ENCODE measurements around the gene NFIA.

NFIA gene

DNA sequence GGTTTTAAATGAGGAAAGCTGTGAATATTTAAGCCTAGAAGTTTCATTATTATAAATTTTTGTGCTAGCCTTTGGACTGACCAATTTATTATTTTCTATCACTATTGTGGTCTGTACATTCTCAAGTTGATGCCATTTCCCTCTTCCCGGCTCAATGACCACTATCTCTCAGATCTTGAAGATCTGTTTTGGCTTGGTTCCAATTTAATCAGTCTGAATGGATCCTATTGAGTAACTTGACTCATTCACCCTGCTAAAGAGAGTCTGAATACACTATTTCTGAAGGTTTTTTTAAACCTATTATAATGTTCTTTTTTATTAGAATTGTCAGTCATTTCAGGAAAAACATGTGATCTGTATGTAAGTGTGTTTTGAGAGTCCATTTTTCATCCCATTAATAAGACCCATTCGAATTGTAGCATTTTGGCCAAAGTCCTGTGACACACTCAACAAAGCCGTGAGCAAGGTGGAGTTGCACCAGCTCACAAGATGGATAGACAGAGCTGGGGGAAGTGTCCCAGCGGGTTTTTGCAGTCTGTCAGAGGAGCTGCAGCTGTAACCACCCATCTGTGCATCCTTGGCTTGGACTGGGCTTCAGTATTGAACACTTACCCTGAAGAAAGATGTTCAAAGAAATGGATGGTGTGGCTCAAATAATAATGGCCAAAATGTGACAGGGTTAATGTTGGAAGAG lies 145.6 kb downstream of the NFIA start:
- no peaks in the 10 kb centered on the region for H3F3A ChIP-seq (ENCODE audit: insufficient read depth, low read length)
- DNase-seq = no peak
- H4K20me1 ChIP-seq (ENCODE audit: insufficient read depth, low read length) = no peaks in the 10 kb centered on the region
- TF ChIP-seq, protein P1, sequence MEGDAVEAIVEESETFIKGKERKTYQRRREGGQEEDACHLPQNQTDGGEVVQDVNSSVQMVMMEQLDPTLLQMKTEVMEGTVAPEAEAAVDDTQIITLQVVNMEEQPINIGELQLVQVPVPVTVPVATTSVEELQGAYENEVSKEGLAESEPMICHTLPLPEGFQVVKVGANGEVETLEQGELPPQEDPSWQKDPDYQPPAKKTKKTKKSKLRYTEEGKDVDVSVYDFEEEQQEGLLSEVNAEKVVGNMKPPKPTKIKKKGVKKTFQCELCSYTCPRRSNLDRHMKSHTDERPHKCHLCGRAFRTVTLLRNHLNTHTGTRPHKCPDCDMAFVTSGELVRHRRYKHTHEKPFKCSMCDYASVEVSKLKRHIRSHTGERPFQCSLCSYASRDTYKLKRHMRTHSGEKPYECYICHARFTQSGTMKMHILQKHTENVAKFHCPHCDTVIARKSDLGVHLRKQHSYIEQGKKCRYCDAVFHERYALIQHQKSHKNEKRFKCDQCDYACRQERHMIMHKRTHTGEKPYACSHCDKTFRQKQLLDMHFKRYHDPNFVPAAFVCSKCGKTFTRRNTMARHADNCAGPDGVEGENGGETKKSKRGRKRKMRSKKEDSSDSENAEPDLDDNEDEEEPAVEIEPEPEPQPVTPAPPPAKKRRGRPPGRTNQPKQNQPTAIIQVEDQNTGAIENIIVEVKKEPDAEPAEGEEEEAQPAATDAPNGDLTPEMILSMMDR (IDR thresholded peaks at IDR 0.05; ENCODE audit: low read length) = no peak
- TF ChIP-seq EZH2 (optimal IDR thresholded peaks at IDR 0.05; ENCODE audit: low read depth, low read length) = no peak
- TF ChIP-seq EZH2phosphoT487 (IDR thresholded peaks at IDR 0.05; ENCODE audit: low read length) = no peak
- H3K4me2 ChIP-seq (ENCODE audit: low read depth, low read length) = no peak overlapping the region
- no peaks in the 10 kb centered on the region for H3K4me1 ChIP-seq (ENCODE audit: low read length)
- no peak overlapping the region for H3K27ac ChIP-seq (ENCODE audit: low read length)
- no peak overlapping the region for H2AFZ ChIP-seq (ENCODE audit: low read length)
- H3K27me3 ChIP-seq (replicated peaks; ENCODE audit: insufficient read depth, low read length) = no peaks in the 10 kb centered on the region
- no peak overlapping the region for H3K9ac ChIP-seq (ENCODE audit: low read length)
- no peaks in the 10 kb centered on the region for H3K9me3 ChIP-seq (replicated peaks; ENCODE audit: insufficient read depth, low read length)
- H3K9me2 ChIP-seq (replicated peaks; ENCODE audit: insufficient read depth, low read length) = no peaks in the 10 kb centered on the region
- no peaks in the 10 kb centered on the region for H3K79me2 ChIP-seq (ENCODE audit: low read length)
- no peak overlapping the region for H3K4me3 ChIP-seq (ENCODE audit: low read length)
- H3K36me3 ChIP-seq (replicated peaks; ENCODE audit: insufficient read depth, low read length) = no peaks in the 10 kb centered on the region

DNA sequence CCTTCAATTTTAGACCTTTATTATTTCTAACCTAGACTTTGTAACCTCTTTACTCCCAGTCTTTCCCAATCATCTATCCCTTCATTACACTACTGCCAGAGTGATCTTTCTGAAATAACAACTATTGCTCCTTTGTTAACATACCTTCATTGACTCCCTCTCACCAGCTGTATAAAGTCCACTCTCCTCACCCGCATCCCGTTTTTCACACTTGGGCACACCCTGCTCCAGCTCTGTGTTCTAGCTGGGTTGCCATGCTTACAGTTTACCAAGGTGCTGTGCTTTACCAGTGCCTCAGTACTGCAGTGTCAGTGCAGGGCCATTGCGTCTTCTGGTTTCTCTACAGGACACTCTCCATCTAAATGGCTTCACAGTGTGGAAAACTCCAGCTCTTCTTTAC lies 148.2 kb downstream of the NFIA start:
- Histone ChIP-seq H3K9me2 (replicated peaks; ENCODE audit: insufficient read depth, low read length) (no peaks in the 10 kb centered on the region), H2AFZ (ENCODE audit: low read length) (no peak overlapping the region), H3K36me3 (replicated peaks; ENCODE audit: insufficient read depth, low read length) (no peaks in the 10 kb centered on the region), H3K79me2 (ENCODE audit: low read length) (no peaks in the 10 kb centered on the region), H3K9me3 (replicated peaks; ENCODE audit: insufficient read depth, low read length) (no peaks in the 10 kb centered on the region), H3F3A (ENCODE audit: insufficient read depth, low read length) (no peaks in the 10 kb centered on the region), H3K9ac (ENCODE audit: low read length) (no peak overlapping the region), H3K27me3 (replicated peaks; ENCODE audit: insufficient read depth, low read length) (no peaks in the 10 kb centered on the region), H3K4me3 (ENCODE audit: low read length) (no peak overlapping the region), H3K4me1 (ENCODE audit: low read length) (no peaks in the 10 kb centered on the region), H4K20me1 (ENCODE audit: insufficient read depth, low read length) (no peaks in the 10 kb centered on the region), H3K4me2 (ENCODE audit: low read depth, low read length) (no peak overlapping the region), H3K27ac (ENCODE audit: low read length) (no peak overlapping the region)
- TF ChIP-seq EZH2phosphoT487 (IDR thresholded peaks at IDR 0.05; ENCODE audit: low read length) = no peak
- TF ChIP-seq, protein P1 (IDR thresholded peaks at IDR 0.05; ENCODE audit: low read length) = no peak
- no peak for DNase-seq

DNA sequence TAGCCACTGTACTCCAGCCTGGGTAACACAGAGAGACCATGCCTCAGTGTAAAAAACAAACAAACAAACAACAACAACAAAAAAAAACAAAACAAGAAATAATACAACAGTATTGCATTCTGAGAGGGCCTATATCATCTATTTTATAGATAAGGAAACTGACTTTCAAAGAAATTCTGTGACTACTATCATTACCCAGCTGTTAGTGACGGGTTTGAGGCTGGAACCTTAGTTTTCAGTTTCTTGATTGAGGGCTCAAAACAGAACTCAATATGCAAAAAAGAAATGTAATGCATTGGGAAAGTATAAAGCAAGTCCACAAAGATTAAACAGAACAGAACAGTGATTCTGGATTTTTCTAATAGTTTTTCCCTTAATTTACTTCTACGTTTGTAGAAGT lies 149.4 kb downstream of the NFIA start:
- H3F3A ChIP-seq (ENCODE audit: insufficient read depth, low read length) = no peaks in the 10 kb centered on the region
- no peaks in the 10 kb centered on the region for H3K9me2 ChIP-seq (replicated peaks; ENCODE audit: insufficient read depth, low read length)
- H3K27ac ChIP-seq (ENCODE audit: low read length) = no peak overlapping the region
- H3K27me3 ChIP-seq (replicated peaks; ENCODE audit: insufficient read depth, low read length) = no peaks in the 10 kb centered on the region
- no peaks in the 10 kb centered on the region for H3K79me2 ChIP-seq (ENCODE audit: low read length)
- no peak overlapping the region for H3K4me3 ChIP-seq (ENCODE audit: low read length)
- H3K4me1 ChIP-seq (ENCODE audit: low read length) = no peaks in the 10 kb centered on the region
- H3K36me3 ChIP-seq (replicated peaks; ENCODE audit: insufficient read depth, low read length) = no peaks in the 10 kb centered on the region
- no peaks in the 10 kb centered on the region for H3K9me3 ChIP-seq (replicated peaks; ENCODE audit: insufficient read depth, low read length)
- H3K9ac ChIP-seq (ENCODE audit: low read length) = no peak overlapping the region
- H2AFZ ChIP-seq (ENCODE audit: low read length) = no peak overlapping the region
- no peaks in the 10 kb centered on the region for H4K20me1 ChIP-seq (ENCODE audit: insufficient read depth, low read length)
- H3K4me2 ChIP-seq (ENCODE audit: low read depth, low read length) = no peak overlapping the region
- TF ChIP-seq EZH2phosphoT487 (IDR thresholded peaks at IDR 0.05; ENCODE audit: low read length) = no peak
- TF ChIP-seq, protein P1 (IDR thresholded peaks at IDR 0.05; ENCODE audit: low read length) = no peak
- TF ChIP-seq EZH2 (optimal IDR thresholded peaks at IDR 0.05; ENCODE audit: low read depth, low read length) = no peak
- no peak for DNase-seq
